Endometrium (tissue), 2 donors: Measurements from ENCODE around the gene SALL4.
"Not testable (repeated sequence)": the region's sequence is repeated elsewhere in the genome, so short reads cannot be mapped to it uniquely, and the experiment has no call there.

Experiments
- FAIRE-seq: peaks from 2 replicates; lab custom pipeline; 2012; peaks lifted over from hg19 to GRCh38; lab: Jason Lieb, UNC
- donor health status: control.
- donor health status: control.

The SALL4 gene

DNA sequence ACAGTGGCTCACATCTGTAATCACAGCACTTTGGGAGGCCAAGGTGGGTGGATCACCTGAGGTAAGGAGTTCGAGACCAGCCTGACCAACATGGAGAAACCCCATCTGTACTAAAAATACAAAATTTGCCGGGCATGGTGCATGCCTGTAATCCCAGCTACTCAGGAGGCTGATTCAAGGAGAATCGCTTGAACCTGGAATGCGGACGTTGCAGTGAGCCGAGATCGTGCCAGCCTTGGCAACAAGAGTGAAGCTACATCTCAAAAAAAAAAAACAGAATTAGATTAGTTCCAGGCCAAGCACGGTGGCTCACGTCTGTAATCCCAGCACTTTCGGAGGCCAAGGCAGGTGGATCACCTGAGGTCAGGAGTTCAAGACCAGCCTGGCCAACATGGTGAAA is 36.9 kb downstream of the SALL4 start:
- not testable (repeated sequence) for FAIRE-seq

DNA sequence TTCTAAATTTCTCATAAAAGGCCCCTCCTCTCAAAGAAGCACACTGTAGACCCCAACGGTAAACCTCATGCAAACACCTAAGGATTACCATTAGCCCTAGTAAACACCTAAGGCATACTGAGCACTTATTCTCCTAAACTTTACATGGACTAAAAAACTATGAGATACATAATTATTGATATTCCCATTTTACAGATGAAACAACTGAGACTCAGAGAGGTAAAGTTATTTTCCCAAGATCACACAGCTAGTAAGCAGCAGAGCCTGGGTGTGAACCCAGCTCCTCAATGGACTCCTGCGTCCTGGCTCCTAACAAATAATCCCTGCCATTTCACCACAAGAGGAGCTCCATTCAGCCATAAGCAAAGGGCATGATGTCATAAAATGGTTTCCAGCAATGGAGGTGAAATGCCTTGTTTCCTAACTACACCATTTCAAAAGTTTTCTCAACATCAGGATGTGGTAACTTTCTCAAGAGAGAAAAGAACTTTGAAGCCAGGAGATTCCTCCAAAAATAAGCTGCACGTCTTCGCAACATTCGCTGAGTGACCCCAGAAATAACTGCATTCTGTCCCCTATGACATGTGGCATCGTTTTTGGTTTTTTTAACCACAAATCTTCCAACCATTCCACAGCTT is 38.2 kb downstream of the SALL4 start:
- FAIRE-seq: no peak

DNA sequence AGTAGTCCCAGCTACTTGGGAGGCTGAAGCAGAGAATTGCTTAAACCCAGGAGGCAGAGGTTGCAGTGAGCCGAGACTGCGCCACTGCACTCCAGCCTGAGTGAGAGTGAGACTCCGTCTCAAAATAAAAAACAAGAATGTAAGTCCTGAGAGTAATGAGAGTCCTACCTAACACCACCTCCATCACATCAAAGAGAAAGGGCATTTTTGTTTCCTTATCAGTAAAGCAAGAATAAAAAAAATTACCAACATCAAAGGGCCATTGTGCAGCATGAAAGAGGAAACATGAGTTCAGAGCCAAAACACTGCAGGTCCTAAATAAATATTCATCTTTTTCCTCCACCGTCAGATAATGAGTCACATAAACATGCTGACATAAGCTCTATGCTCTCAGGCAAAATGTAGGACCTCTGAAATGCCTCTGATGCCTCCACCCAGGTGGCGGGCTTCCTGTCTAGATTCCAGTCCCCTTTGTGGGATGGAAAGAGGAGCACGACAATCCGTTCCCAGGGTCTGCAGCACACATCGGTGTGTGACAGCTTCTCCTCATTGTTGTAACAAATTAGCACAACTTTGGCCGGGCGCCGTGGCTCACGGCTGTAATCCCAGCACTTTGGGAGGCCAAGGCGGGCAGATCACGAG is 41.3 kb downstream of the SALL4 start:
- FAIRE-seq: no peak

DNA sequence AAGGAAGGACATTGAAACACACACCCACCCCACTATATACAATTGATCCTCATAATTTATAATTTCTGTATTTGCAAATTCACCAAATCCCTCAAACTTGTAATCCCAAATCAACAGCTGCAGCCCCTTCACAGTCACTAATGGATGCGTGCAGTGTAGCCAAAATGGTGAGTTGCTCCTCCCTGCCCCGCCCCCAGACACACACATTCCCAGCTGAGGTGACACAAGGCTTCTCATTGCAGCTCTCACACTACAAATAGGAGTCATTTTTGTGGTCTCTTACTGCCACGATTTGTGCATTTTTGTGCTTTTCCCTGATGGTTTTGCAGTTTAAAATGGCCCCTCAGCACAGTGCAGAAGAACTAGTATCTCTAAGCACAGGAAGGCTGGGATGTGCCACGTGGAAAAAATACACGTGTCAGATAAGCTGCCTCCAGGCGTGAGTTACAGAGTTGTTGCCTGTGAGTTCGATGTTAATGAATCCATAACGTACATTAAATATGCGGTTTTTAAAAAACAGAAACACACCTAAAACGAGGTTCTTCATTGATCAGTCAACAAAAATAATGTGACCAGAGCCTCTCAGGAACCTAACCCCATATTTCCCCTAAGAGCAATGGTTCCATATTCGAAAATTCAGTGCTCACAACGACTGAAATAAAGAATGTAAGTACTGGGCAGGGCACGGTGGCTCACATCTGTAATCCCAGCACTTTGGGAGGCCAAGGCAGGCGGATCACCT is 42.4 kb downstream of the SALL4 start:
- FAIRE-seq: no peak

DNA sequence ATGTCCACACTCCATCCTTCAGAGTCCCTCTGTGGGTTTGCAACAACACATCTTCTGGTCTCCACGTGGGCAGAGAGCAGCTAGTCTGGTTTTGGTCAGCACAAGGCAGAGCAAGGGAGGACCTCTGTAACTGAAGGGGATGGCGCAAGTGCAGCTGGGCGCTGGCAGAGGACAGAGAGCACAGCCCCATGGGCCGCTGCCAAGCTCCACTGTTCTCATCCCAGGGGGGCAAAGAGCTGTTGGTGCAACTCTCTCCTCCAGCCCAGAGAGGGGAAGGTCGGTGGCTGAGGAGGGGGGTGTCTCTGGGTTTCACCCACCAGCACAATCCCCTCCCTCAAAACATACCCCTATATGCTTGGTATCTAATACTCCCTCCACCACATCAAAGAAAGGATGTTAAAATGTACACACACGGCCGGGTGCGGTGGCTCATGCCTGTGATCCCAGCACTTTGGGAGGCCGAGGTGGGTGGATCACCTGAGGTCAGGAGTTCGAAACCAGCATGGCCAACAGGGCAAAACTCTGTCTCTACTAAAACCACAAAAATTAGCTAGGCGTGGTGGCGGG is 43.3 kb downstream of the SALL4 start:
- FAIRE-seq: no peak

DNA sequence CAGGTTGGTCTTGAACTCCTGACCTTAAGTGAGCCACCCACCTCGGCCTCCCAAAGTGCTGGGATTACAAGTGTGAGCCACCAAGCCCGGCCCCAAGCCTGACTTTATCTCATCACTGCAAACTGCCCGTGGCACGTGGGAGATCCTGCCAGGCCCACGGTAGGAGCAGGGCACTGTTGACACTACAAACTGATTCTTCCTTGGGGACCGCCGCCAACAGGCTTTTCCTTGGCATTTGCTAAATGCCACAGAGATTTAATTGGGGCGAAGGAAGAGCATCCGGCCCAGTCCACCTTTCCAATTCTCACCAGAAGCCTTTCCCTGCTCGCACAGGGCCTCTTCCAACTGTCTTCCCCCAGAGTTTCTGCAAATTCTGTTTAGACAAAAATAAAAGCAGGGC is 45.1 kb downstream of the SALL4 start:
- no peak for FAIRE-seq

DNA sequence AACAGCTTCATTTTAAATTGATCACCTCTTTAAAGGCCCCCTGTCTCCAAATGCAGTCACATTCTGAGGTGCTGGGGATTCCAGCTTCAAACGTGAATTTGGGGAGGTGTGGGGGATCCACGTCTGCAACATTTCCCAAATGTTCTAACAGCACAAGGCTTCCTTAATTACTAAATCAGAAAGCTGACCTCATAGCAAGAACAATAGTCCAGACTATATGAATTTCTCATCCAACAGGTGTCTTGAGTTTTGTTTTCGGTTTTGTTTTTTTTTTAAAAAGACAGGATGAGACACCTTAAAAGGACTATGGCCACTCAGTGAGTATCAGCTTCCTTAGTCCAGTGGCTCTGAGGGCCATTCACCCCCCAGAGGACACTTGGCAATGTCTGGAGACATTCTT is 45.7 kb downstream of the SALL4 start:
- no peak for FAIRE-seq

DNA sequence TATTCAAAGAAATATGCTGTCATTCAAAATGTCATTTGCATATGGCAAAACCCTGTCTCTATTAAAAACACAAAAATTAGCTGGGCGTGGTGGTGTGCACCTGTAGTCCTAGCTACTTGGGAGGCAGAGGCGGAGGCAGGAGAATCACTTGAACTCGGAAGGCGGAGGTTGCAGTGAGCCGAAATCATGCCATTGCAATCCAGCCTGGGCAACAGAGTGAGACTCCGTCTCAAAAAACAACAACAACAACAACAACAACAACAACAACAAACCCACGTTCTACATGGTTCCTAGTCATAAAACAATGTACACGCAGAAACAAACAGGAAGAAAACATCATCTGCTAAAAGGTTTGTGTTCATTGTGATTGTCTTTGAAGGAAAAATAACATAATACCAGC is 49.1 kb downstream of the SALL4 start:
- FAIRE-seq: not testable (repeated sequence)

DNA sequence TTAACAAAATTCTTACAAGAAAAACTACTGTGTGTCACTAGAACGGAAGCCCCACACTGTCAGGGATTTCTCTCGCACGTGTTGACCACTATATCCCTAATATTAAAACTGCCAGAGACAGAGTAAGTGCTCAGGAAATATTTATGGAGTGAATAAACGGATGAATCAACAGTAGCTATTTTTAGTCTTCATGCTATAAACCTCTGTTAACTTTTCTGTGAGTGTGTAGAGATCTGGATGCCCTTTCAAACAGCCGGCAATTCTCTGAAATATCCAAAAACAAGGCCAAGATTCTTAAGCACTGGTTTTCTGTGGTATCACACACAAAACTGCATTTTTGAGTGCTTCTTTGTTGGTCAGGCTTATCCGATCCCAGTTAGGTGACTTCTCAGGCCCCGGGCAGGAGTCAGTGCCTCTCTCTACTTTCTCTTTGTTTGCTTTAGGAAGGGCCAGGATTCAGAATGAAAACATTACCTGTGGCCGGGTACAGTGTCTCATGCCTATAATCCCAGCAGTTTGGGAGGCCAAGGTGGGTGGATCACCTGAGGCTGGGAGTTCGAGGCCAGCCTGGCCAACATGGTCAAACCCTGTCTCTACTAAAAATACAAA is 49.9 kb downstream of the SALL4 start:
- FAIRE-seq: no peak

DNA sequence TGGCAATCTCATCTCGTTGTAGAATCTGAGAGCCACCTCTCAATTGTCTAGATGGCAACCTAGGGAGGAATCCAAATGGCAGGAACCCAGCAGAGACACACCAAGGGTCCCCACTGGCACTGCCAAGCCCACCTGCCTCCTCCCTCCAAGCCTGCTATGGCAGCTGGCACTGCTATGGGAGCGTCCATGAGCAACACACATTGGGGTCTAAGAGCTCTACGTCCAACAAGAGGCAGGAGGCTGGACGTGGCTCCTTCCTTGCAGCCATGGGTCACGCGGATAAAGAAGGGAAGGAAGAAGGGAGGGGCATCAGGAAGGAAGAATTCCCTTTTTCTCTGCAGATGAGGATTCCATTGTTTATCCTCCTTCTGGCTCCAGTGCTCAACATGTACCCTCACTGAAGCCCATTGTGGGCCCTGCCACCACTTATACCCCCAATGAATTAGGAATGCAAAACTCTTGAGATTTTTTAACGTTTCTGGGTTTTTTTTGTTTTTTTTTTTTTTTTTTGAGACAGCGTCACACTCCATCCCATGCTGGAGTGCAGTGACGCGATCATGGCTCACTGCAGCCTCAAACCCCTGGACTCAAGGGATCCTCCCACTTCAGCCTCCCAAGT is 51.4 kb downstream of the SALL4 start:
- no peak for FAIRE-seq

DNA sequence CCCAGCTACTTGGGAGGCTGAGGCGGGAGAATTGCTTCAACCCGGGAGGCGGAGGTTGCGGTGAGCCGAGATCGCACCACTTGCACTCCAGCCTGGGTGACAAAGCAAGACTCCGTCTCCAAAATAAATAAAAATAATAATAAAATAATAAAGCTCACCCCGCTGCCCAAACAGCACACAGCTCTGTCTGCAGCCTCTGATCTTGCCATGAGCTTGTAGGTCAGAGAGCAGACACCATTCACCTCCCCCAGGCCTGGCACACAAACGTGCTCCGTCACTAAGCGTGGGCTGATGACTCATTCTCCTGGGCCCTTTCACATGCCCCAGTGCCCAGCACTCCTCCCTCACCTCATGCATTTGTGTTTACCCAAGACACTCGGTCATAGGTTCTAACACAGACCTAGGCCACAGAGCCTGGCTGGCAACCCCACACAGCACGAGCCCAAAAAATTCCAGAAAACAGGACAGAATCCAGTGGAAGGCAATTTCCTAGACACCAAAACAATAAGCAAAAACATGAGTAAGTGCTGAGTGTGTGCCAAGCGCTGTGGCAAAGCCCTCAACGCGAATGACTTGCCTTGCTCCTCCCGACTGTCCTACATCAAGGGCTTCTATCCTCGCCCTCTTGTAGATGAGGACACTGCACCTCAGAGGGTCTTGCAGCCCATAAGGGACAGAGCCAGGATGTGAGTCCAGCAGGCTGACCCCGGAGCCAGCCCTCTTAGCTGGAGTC is 52.1 kb downstream of the SALL4 start:
- no peak for FAIRE-seq

DNA sequence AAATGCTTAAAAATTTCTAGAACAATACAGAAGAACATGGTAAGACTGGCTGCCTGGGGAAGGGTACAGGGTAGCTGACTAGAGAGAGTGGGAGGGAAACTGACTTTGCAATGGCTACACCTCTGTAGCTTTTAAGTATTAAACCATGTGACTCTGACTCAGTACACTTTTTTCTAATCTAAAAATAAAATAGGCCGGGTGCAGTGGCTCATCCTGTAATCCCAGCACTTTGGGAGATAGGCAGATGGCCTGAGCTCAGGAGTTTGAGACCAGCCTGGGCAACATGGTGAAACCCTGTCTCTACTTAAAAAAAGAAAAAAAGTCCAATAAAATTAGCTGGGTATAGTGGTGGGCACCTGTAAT is 52.7 kb downstream of the SALL4 start:
- no peak for FAIRE-seq

DNA sequence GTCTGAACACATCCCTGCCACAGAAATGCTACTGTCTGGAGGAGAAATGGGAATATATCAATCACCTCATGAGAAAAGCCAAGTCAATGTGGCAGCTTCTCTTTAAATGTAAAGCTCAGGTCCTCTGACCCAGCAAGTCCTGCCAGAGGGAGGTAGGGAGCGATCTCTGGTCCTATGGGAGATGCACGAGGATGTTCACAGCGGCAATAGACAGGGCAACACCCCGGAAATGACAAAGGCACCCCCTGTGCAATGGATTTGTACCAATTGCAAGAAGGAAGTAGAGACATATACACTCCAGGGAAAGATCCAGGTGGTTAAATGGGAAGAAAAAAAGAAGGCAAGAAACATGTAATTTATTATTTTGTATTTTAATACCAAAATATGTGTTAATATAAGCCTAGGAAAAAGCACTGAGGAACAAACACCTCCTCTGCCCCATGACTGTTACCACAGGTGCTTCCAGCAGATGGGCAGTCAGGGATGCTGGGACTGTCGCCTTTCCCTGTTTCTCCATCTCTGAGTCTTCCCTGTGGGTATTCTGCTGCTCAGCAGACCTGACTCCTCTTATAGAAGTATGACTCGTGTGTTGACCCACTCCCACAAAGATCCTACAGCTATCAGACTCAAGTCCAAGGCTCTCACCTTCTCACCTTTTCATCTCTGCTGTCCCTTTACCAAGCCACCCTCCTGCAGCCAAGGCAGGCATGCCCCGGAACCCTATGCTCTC is 55.0 kb downstream of the SALL4 start:
- FAIRE-seq: no peak

DNA sequence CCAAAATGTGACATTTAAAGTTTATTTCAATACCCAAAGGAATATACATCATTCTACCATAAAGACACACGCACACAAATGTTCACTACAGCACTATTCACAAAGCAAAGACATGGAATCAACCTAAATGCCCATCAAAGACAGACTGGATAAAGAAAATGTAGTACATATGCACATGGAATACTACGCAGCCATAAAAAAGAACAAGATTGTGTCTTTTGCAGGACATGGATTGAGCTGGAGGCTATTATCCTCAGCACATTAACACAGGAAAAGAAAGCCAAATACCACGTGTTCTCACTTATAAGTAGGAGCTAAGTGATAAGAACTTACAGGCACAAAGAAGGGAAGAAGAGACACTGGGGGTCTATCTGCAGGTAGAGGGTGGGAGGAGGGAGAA is 56.5 kb downstream of the SALL4 start:
- no peak for FAIRE-seq

DNA sequence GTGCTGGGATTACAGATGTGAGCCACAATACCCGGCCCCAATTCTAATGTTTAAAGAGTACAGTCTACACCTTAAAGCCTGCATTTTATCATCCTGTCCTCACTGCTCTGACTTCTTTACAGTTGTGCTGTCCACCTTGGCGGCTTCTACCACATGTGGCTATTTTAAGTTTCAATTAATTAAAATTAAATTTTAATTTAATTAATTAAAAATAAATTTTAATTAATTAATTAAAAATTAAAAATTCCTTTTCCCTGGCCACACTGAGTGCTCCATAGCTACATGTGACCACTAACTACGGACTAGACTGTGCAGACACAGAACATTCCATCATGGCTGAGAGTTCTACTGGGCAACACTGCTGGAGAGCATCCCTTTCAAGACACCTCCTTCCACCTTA is 61.5 kb downstream of the SALL4 start:
- FAIRE-seq: no peak

DNA sequence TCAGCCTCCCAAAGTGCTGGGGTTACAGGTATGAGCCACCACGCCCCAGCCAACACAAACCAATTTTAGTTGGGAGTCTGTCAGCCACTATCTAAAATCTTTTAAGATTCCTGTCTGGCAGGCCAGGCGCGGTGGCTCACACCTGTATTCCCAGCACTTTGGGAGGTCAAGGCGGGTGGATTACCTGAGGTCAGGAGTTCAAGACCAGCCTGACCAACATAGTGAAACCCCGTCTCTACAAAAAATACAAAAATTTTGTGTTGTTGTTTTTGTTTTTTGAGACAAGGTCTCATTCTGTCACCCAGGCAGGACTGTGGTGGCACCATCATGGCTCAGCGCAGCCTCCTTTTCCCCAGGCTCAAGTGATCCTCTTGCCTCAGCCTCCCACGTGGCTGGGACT is 62.0 kb downstream of the SALL4 start:
- not testable (repeated sequence) for FAIRE-seq

DNA sequence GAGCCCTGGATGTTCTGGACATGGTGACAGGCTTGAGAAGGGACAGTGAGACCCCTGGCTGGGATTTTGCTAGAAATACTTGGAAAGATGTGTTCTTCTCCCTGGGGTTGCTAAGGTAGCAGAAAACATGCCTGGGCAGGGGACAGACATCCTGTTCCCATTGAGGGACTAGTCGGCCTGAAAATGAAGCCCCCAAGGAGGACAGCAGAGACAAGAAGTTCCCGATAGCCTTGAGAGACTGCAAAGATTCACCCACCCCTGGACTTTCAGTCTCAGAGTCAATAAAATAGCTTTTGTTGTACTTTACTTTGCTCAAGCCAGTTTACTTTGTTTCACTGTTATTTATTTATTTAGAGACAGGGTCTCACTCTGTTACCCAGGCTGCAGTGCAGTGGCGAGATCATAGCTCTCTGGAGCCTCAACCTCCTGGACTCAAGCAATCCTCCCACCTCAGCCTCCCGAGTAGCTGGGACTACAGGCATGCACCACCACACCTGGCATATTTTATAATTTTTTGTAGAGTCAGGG is 62.5 kb downstream of the SALL4 start:
- FAIRE-seq: no peak

DNA sequence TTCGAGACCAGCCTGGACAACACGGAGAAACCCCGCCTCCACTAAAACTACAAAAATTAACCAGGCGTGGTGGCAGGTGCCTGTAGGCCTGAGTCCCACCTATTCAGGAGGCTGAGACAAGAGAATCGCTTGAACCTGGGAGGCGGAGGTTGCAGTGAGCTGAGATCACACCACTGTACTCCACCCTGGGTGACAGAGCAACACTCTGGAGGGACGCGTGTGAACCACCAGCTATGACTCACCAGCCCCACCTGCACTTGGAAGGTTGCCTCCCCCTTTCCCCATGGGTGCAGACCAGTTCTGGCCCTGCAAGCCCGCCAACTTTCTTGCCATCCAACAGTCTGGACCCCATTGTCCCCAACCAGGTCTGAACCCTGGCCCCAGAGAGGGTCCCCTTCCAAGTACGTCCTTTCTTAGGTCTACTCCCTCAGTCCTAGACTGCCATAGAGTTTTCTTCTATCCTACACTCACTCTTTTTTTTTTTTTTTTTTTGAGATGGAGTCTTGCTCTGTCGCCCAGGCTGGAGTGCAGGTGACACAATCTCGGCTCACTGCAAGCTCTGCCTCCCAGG is 63.4 kb downstream of the SALL4 start:
- FAIRE-seq: no peak

DNA sequence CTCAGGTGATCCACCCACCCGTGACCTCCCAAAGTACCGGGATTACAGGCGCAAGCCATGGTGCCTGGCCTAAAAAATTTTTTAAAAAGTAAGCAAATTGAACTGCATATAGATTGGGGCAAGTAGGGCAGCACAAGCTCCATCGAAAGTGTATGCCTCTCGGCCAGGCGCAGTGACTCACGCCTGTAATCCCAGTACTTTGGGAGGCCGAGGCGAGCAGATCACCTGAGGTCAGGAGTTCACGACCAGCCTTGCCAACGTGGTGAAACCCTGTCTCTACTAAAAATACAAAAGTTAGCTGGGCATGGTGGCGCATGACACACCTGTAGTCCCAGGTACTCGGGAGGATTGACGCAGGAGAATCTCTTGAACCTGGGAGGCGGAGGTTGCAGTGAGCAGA is 64.1 kb downstream of the SALL4 start:
- FAIRE-seq: not testable (repeated sequence)

DNA sequence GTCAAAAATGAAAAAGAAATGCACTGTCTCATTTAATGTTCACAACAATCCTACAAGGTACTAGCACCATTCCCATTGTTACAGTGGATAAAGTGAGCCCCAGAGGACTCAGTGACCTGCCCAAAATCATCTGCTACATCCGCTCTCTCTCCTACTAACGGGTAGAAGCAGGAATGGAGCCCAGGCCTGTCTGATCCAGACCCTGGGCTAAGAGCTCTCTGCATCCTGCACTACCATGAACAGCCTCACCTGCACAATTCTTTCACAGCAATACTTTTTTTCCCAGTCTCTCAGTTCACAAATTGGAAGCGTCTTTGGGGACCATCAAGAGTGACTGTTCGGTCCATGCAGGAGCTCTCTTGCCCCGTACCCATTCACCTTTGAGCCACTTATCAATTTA is 65.4 kb downstream of the SALL4 start:
- FAIRE-seq: no peak
